ENCODE measurements around the gene C2orf69. TPM values are rescaled to one million over a fixed set of nuclear protein-coding genes. Genes with fewer than 3 reads are reported as not detected.

Gene C2orf69
- total RNA-seq, 1 experiment from 2014 or later, result 22.0 TPM

DNA sequence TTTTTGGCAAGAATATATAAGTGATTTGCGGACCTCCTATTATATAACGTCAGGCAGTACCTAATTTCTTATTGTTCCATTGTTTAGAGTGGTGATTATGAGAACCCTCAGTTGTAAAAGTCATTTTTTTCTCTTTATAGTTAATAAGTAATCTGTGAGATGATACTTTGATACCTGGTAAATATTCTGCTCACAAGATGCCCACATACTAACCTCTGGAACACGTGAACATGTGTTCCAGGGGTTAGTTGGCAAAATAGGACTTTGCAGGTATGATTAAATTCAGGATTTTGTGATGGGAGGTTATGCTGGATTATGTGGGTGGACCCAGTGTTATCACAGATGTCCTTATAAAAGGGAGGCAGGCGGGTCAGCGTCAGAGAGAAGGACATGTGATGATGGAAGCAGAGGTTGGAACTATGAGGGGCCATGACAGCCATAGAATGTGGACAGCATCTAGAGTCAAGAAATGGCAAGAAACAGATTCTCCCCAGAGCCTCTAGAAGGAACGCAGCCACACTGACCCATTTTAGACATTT lies 61.1 kb downstream of the C2orf69 start:
- Histone ChIP-seq H3K4ac (ENCODE audit: low read depth, low read length) (no peak overlapping the region), H2BK5ac (ENCODE audit: insufficient read length, low read length) (no peak overlapping the region), H3K4me1 (ENCODE audit: insufficient read depth, low read length) (no peaks in the 10 kb centered on the region), H3K14ac (ENCODE audit: insufficient read depth, low read length) (no peak overlapping the region), H3K9me3 (ENCODE audit: control insufficient read depth, low read depth, low read length) (no peaks in the 10 kb centered on the region), H3K27ac (ENCODE audit: insufficient read length, low read depth, low read length) (no peak overlapping the region), H2AK5ac (ENCODE audit: insufficient read length, low read length) (no peak overlapping the region), H2BK20ac (ENCODE audit: low read depth, low read length, poor library complexity, severe bottlenecking) (no peak overlapping the region), H3K9ac (ENCODE audit: extremely low read depth, insufficient read length, low read length) (no peak overlapping the region), H2AFZ (ENCODE audit: low read length) (no peak overlapping the region), H4K20me1 (ENCODE audit: control insufficient read depth, insufficient read depth, insufficient read length) (no peaks in the 10 kb centered on the region), H3T11ph (ENCODE audit: low read length) (no peak overlapping the region), H3K23me2 (ENCODE audit: insufficient read length, low read depth, low read length, poor library complexity, severe bottlenecking) (no peaks in the 10 kb centered on the region), H4K8ac (replicated peaks; ENCODE audit: insufficient read length, low read depth, low read length) (no peak overlapping the region), H4K5ac (ENCODE audit: insufficient read length, low read depth, low read length) (no peak overlapping the region), H3K56ac (ENCODE audit: insufficient read length, low read depth, low read length) (no peak overlapping the region), H2BK120ac (ENCODE audit: low read depth, low read length, poor library complexity, severe bottlenecking) (no peak overlapping the region), H2BK15ac (ENCODE audit: low read depth, low read length) (no peak overlapping the region), H3K23ac (ENCODE audit: insufficient read length, low read depth, low read length) (no peak overlapping the region), H3K79me1 (ENCODE audit: insufficient read depth, low read depth, low read length, poor library complexity, severe bottlenecking) (no peaks in the 10 kb centered on the region), H3K27me3 (ENCODE audit: insufficient read depth, low read length) (no peaks in the 10 kb centered on the region), H4K91ac (ENCODE audit: insufficient read length, low read depth, low read length) (no peak overlapping the region), H3K79me2 (ENCODE audit: insufficient read depth, low read length) (no peaks in the 10 kb centered on the region), H3K4me2 (ENCODE audit: insufficient read depth, insufficient read length, low read length) (no peak overlapping the region), H2BK12ac (ENCODE audit: insufficient read length, low read depth, low read length) (no peak overlapping the region), H3K18ac (ENCODE audit: insufficient read length, low read depth, low read length) (no peak overlapping the region)
- H3K9me3 Mint-ChIP-seq, result no peaks in the 10 kb centered on the region; a peak in 1 of 5 replicates
- no peak for DNase-seq
- TF ChIP-seq, protein P1, sequence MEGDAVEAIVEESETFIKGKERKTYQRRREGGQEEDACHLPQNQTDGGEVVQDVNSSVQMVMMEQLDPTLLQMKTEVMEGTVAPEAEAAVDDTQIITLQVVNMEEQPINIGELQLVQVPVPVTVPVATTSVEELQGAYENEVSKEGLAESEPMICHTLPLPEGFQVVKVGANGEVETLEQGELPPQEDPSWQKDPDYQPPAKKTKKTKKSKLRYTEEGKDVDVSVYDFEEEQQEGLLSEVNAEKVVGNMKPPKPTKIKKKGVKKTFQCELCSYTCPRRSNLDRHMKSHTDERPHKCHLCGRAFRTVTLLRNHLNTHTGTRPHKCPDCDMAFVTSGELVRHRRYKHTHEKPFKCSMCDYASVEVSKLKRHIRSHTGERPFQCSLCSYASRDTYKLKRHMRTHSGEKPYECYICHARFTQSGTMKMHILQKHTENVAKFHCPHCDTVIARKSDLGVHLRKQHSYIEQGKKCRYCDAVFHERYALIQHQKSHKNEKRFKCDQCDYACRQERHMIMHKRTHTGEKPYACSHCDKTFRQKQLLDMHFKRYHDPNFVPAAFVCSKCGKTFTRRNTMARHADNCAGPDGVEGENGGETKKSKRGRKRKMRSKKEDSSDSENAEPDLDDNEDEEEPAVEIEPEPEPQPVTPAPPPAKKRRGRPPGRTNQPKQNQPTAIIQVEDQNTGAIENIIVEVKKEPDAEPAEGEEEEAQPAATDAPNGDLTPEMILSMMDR (conservative IDR thresholded peaks at IDR 0.05), result no peak
- no peaks in the 10 kb centered on the region for H3K4me1 Mint-ChIP-seq
- no CpG with 5 or more reads among the region's 6 CpGs for WGBS (ENCODE audit: extremely low coverage, insufficient read length, low lambda C conversion rate)
- H3K36me3 Mint-ChIP-seq (ENCODE audit: insufficient read depth in 1 of 3, low read depth in 3 of 3), result peaks cover 0 to 2% (median 0%) of the 10 kb centered on the region in 3 experiments; a peak in 1 of 7 replicates
- H3K27ac Mint-ChIP-seq, result no peak overlapping the region
- no peaks in the 10 kb centered on the region for H3K27me3 Mint-ChIP-seq (ENCODE audit: low read depth)
- no peak overlapping the region for H3K4me3 Mint-ChIP-seq

Measured in H9 (cell line).